ENCODE results near the gene AJUBA.
"Not testable (repeated sequence)": the region's sequence is repeated elsewhere in the genome, so short reads cannot be mapped to it uniquely, and the experiment has no call there.

AJUBA gene

GRCh38 chr14:22981090-22981875, 1.1 kb downstream of the AJUBA start:
- peak; percentile 79 for DNase-seq

- DNase-seq: no peak
These were observed 1.7 kb downstream of the AJUBA start for GRCh38 chr14:22980672-22981089.

GRCh38 chr14:22979748-22980392, 2.5 kb downstream of the AJUBA start:
- no peak for DNase-seq

DNA sequence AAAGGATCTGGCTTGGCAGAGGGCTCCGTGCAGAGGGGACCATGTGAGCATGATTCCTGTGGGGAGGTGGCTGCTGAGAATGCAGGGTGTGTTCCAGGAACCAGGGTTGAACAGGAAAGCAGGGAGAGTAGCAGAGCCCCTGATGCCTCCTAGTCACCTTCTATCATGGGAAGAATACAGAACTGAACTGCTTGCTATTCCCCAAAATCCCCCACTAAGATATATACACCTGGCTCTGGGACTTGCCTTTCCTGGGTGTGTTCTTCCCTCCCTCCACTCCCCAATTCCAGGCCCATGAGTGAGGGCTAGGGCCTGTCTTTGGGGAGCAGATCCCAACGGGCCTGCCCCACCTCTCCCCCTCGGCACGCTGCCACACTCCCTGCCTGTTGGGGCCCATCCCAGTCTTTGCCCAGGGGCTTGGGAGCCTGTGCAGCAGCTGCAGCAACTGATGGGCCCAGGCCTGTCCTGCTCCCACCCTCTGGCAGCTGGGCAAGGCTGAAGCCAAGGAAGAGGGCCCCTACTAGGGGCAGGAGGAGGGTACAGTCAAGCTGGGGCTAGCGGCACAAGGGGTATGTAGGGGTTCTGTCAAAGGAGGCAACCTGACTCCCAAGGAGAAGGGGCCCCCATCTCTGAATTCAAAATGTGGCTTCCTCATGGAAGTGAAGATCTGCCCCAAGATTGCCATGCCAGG, 3.2 kb downstream of the AJUBA start:
- peak; percentile 22 for DNase-seq

DNA sequence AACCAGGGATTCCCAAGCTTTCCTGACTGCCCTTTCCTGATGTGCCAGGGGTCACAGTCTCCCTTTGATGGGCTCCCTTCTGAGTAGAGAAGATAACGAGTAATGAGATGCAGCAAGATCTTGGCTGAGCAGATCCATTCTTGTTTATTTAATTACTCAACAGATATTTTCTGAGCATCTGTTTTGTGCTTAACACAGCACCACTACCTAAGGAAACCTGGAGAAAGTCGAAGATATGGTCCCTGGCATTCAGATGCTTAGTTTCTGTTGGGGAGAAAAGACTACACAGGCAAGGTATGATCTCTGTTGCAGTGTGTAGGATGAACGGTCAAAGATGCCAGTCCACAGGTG, 3.9 kb downstream of the AJUBA start:
- no peak for DNase-seq

GRCh38 chr14:22977684-22978486, 4.5 kb downstream of the AJUBA start:
- DNase-seq: peak; percentile 37

- peak; percentile 62 for DNase-seq
These were observed 5.0 kb downstream of the AJUBA start for GRCh38 chr14:22977434-22977683.

GRCh38 chr14:22976620-22977433, 5.5 kb downstream of the AJUBA start:
- peak; percentile 40 for DNase-seq

DNA sequence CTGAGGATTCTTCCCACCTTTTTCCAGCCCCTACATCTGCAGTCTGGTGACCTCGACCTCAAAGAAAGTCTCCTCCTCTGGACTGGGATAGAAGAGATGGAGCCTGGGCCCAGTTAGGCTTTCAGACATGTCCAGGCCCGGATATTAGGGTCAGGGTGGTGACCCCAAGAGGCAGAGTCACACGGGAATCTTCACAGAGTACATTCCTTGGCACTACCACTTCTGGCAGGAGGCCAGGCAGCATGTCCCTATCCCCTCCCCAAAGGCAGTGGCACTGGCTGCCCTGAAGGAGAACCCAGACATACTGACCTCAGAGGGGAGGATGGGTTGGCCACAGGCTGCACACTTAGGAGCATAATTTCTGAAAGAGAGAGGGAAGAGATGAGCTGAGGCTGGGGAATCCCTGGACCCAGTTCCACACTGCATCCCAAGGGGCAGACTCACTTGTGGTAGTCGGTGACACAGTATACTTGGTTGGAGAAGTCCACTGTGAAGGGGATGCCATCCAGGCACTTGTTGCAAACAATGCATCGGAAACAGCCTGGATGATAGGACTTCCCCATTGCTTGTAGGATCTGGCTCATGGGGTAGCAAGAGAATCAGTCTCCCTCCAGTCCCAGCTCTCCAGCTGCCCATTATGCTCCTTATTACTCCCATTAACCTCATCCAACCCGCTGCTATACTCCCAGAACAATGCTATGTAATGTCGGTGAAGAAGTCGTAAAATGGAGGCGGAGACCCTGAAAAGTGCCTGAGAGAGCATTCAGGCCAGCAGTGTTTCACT, 7.6 kb downstream of the AJUBA start:
- no peak for DNase-seq

DNA sequence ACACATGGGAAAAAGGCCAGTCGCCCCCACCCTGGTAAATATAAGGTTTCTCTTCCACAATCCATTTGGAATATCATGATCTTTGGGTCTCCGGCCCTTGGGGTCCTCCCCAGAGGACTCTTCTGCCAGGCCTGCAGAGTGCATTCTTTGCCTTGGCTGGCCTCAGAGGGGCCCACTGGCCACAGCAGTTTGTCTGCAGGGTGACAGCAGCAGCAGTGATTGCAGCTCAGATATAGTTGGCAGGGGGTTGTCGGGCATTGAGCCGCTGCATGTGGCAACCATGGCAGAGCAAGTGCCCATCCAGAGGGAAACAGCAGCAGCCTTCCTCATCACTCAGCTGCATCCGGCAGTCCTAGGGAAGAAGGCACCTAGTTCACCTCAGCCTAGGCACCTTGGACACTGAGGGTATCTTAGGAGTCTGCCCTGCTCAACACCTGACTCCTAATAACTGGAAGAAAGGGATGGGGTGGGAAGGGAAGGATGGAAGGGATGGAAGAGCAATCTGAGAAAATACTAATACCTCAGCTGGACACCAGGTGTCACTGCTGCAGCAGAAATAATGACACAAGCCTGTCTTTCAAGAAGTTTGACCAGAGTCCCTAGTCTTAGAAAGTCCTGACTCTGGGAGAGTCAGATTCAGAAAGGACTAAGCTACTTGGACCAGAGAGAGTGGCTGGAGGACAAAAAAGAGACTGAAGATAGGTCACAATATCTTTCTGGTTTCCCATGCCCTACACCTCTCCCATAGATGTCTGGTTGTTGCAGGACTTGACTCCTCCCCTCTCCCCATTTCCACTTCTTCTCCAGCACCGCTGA, 8.9 kb downstream of the AJUBA start:
- DNase-seq: peak; percentile 37

DNA sequence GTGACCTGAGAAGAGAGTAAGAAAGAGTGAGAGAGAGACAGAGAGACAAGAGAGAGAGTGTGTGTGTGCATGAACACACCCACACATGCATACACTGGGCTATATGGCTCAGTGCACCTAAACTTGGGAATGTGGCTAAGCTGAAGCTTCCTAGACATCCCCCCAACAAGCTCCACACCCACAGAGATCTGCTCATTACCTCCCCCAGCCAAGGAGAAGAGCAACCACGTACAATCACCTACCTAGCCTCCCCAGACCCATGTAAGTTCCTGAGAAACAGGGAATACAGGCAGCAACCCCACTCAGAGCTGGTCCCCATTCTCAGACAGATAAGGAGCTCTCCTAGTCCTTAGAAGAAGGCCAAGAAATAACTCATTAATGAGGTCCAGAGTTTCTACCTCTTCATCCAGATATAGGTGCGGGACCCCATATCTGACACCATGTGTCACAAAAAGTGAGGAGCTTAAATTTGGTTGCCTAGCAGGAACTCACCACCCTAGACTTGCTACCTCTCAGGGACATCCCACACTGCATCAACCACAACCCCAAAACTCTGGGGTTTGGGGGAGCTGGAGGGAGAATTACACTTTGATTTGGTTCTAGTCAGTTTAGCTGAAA, 9.9 kb downstream of the AJUBA start:
- DNase-seq: no peak

GRCh38 chr14:22971152-22971551, 11.2 kb downstream of the AJUBA start:
- DNase-seq: no peak

DNA sequence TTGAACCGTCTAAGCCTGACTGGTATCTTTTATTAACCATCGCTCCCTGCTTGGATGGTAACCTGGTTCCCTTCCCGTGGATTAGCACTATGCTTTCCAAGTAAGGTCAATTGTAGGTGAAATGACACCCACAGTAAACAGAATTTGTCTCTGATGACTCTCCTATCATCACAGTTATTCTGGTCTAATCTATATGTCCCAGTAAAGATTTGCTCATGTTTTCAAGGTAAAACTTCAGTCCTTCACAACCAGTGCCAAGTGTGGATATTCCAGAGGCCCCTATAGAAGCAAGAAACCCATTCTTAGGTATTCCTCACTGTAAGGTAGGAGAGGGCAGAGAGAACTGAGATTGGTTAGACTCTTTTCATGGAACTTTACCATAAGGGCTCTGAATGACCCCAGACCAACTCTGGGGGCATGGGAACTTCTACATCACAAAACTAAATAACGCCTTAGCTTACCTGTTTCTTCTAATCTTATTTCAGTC, 15.5 kb downstream of the AJUBA start:
- no peak for DNase-seq

- DNase-seq: not testable (repeated sequence)
These were observed 16.2 kb downstream of the AJUBA start for GRCh38 chr14:22965916-22966782.

GRCh38 chr14:22962061-22962676, 20.2 kb downstream of the AJUBA start:
- DNase-seq: no peak

DNA sequence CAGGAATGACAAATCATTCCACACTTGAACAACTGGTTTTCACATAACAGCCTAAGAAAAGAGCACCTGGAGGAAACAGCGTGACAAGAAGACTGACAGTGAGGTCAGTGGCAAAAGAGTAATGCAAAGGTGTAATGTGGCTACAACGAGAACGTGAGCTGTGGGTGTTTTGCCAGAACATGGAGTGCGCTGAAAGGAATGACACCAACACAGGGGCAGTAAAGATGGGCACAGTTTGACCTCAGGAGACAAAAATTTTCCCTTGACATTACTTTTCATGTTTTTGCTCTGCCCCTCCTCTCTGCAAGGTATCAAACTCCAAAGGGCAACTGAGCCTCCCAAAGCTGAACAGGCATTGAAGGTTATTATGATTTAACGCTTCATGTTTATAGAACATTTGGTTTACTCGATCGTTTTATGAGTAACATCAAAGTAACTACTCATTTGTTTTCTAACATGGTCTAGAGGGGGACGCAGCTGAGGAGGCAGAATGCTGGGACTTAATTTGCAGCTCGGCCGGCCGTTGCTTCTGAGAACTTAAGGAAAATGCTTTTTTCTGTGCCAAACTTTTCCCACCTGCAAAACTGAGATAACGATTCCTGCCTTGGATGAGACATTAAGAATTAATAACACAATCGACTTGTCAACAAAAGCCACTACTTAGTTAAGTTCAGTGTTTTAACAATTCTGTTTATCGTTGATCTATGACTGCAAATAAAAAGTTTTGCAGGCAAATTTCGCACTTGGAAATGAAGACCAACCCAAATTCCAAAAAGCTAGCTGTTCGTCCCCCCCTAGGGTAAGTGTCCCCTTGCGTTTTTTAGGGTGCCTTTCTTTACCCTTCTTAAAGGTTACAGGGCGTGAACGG, 26.4 kb downstream of the AJUBA start:
- DNase-seq: peak; percentile 45

- DNase-seq: no peak
These were observed 29.9 kb downstream of the AJUBA start for GRCh38 chr14:22952418-22952817.

All from right kidney (tissue), 1 donor.